AG09309 (cell line): Measurements from ENCODE around the gene STARD8.

Experiments used
- DNase-seq: peaks from one replicate; pipeline ENCODE4 v3.0.0-alpha.2; 2010; ENCODE audit warnings: low read depth
- H3K4me3 ChIP-seq: 2 replicates; pipeline ENCODE4 v1.5.1; 2011; ENCODE audit warnings: mild to moderate bottlenecking, low read depth, low read length, moderate library complexity; ENCODE audit not compliant: control insufficient read depth
- CTCF ChIP-seq: IDR thresholded peaks from 2 replicates; pipeline ENCODE4 v1.5.1; 2011; ENCODE audit warnings: mild to moderate bottlenecking, low read depth, low read length, inconsistent platforms; ENCODE audit not compliant: insufficient read depth, control insufficient read depth; ENCODE audit errors: missing control alignments

The STARD8 gene

GRCh38 chrX:68631336-68631735 lies 16.1 kb upstream of the STARD8 start:
- H3K4me3 ChIP-seq = no peak overlapping the region
- DNase-seq = no peak
- TF ChIP-seq CTCF = no peak

DNA sequence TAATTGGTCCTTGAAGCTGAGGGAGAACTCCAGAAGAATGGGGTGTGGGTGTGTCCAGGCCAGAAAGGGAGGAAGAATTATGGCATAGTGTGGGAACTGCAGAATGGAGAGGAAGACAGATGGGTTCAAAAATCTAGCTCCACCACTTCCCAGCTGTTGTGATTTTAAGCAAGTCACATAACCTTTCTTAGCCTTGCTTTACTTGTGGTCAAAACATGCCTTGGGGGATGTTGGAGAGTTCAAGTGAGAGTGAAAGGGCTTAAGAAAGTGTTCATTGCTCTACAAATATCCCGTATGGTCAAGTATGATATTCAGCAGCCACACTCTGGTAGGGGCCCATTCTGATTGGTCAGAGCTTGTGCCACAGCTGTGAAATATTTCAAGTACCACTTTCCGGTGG lies 15.0 kb upstream of the STARD8 start:
- DNase-seq = no peak
- H3K4me3 ChIP-seq = no peak overlapping the region
- no peak for TF ChIP-seq CTCF

GRCh38 chrX:68633981-68634380 lies 13.5 kb upstream of the STARD8 start:
- DNase-seq = no peak
- TF ChIP-seq CTCF = no peak
- H3K4me3 ChIP-seq = no peak overlapping the region

DNA sequence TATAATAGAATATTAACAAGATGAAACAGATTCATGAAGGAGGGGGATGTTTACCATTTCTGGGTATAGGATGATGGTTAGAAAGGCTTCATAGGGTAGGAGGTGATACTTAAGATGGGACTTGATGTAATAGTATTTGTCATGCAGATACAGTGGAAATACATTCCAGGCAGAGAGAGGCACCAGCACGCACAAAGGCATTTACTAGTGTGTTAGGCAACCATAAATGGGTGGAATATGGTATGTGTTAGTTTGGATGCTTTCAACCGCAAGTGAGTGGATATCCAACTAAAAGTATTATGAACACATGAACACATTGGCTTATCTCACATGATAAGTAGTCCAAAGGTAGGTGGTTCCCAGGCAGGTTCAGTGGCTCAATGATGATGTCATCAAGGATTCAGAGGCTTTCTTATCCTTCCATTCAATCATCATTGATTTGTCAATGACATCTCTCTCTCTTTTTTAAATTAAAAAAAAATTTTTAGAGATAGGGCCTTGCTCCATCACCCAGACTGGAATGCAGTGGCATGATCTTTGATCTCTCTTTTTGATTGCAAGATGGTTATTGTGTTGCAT lies 12.7 kb upstream of the STARD8 start:
- TF ChIP-seq CTCF = no peak
- no peak overlapping the region for H3K4me3 ChIP-seq
- peak; percentile 75 for DNase-seq

GRCh38 chrX:68640661-68641060 lies 6.8 kb upstream of the STARD8 start:
- H3K4me3 ChIP-seq = no peak overlapping the region
- no peak for TF ChIP-seq CTCF
- DNase-seq = no peak

DNA sequence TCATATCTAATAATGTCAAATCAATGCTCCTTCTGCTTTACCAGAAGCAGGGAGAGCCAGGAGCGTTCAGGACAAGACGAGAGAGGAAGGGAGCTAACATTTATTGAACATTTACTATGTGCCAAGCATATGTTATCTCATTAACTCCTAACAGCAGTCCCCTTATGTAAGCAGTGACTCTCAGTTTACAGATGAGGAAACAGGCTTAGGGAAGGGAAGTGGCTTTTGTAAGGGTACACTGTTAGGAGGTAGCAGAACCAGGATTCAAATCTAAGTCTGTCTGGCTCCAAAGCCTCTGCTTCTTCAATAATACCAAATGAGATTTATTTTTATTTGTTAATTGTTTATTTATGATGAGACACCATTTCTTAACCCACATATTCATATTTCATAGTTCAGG lies 2.6 kb upstream of the STARD8 start:
- H3K4me3 ChIP-seq = no peak overlapping the region
- no peak for DNase-seq
- TF ChIP-seq CTCF = no peak

DNA sequence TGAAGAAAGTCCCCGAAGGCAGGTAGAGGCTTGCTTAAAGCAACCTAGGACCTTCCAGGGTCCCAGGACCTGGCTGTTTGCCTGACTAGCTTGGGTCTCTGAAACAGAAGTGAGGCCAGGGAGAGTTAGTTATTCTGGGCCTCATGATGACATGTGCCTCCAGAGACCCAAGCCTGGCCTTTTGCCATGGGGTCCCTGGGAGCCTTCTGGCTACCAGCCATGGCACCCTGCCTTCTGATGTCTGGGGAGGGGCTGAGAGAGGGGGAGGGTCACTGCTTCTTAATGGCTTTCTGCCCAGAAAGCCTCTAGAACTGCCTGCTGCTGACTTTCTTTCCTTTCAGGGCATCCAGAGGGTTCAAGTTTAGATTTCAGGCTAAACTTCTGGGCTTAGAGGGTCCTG lies 1.0 kb upstream of the STARD8 start:
- no peak overlapping the region for H3K4me3 ChIP-seq
- TF ChIP-seq CTCF = no peak
- DNase-seq = no peak
